ENCODE measurements around the gene ADPRM. TPM values are rescaled to one million over a fixed set of nuclear protein-coding genes. Genes with fewer than 3 reads are reported as not detected.

The ADPRM gene
- total and polyA plus RNA-seq, 2 donors, result 26.0 to 26.2 TPM

Other genes with a start within 250 kb of the ADPRM start
- gene MYH4, start 228.0 kb upstream of the ADPRM start, total RNA-seq, result 0.05 TPM
- gene MYH4, start 228.0 kb upstream of the ADPRM start, polyA plus RNA-seq, result 0.09 TPM
- under 0.01 TPM for gene MYH1, start 179.1 kb upstream of the ADPRM start, total RNA-seq
- gene MYH1, start 179.1 kb upstream of the ADPRM start, polyA plus RNA-seq, result 0.23 TPM
- gene MYH2, start 147.9 kb upstream of the ADPRM start, total RNA-seq, result 0.09 TPM
- 0.18 TPM for gene MYH2, start 147.9 kb upstream of the ADPRM start, polyA plus RNA-seq
- gene MYH3, start 40.3 kb upstream of the ADPRM start, total RNA-seq, result 13.5 TPM
- 18.0 TPM for gene MYH3, start 40.3 kb upstream of the ADPRM start, polyA plus RNA-seq
- gene SCO1, start 61 bp upstream of the ADPRM start, total RNA-seq, result 23.1 TPM
- gene SCO1, start 61 bp upstream of the ADPRM start, polyA plus RNA-seq, result 11.4 TPM
- 0.85 TPM for gene TMEM220, start 32.4 kb downstream of the ADPRM start, total RNA-seq
- gene TMEM220, start 32.4 kb downstream of the ADPRM start, polyA plus RNA-seq, result 2.6 TPM
- not detected for gene TMEM238L, start 106.5 kb downstream of the ADPRM start, total RNA-seq
- gene TMEM238L, start 106.5 kb downstream of the ADPRM start, polyA plus RNA-seq, result 0.07 TPM
- gene PIRT, start 140.5 kb downstream of the ADPRM start, total RNA-seq, result 0.09 TPM
- gene PIRT, start 140.5 kb downstream of the ADPRM start, polyA plus RNA-seq, result 0.05 TPM

All from thymus (tissue), 2 donors.